ENCODE measurements around the gene DNASE2B.

Gene DNASE2B

GRCh38 chr1:84450910-84451309 is 52.6 kb downstream of the DNASE2B start:
- no peak overlapping the region for H3K27ac ChIP-seq
- no peak for TF ChIP-seq CTCF (conservative IDR thresholded peaks at IDR 0.05)

- no peak for TF ChIP-seq CTCF (conservative IDR thresholded peaks at IDR 0.05)
Measured at GRCh38 chr1:84452436-84452835, 54.2 kb downstream of the DNASE2B start.

GRCh38 chr1:84462118-84462517 is 63.8 kb downstream of the DNASE2B start:
- no peak for TF ChIP-seq CTCF (conservative IDR thresholded peaks at IDR 0.05)

More at GRCh38 chr1:84452436-84452835, 54.2 kb downstream of the DNASE2B start:
- H3K27ac ChIP-seq, result no peak overlapping the region

More at GRCh38 chr1:84462118-84462517, 63.8 kb downstream of the DNASE2B start:
- no peak overlapping the region for H3K27ac ChIP-seq

Measured in VCaP (cell line).